Upper lobe of left lung (tissue), 6 donors: ENCODE results near the gene TFB1M. TPM values are rescaled to one million over a fixed set of nuclear protein-coding genes. Genes with fewer than 3 reads are reported as not detected.

Source experiments
- ATAC-seq, 2 donors: fragments of 200-7000 bp; cut with Tn5 transposase; one replicate each; pipeline ENCODE4 v1.9.1; 2022; ENCODE audit warnings: mild to moderate bottlenecking in 2 of 2, moderate library complexity in 2 of 2; ENCODE audit not compliant: low FRiP score in 2 of 2
- DNase-seq, 2 donors: peaks; one replicate each; pipeline ENCODE4 v3.0.0-alpha.2; 2019 to 2020
- H3K27ac ChIP-seq, 4 donors: fragments of 200-600 bp; sonication (generic); one replicate each; pipeline ENCODE4 v1.5.1; 2016 to 2019
- H3K27me3 ChIP-seq, 4 donors: fragments of 200-600 bp; sonication (generic); one replicate each; pipeline ENCODE4 v1.5.1; 2017 to 2019
- H3K36me3 ChIP-seq, 4 donors: fragments of 200-600 bp; sonication (generic); one replicate each; pipeline ENCODE4 v1.5.1; 2016 to 2019
- H3K4me1 ChIP-seq, 4 donors: fragments of 200-600 bp; sonication (generic); one replicate each; pipeline ENCODE4 v1.5.1; 2018 to 2019
- H3K4me3 ChIP-seq, 4 donors: fragments of 200-600 bp; sonication (generic); one replicate each; pipeline ENCODE4 v1.5.1; 2017 to 2019; ENCODE audit warnings: mild to moderate bottlenecking in 2 of 4, moderate library complexity in 1 of 4
- H3K9me3 ChIP-seq, 4 donors: fragments of 200-600 bp; sonication (generic); one replicate each; pipeline ENCODE4 v1.5.1; 2018 to 2019
- EP300 ChIP-seq, 4 donors: sonication (generic); formaldehyde crosslinking; IDR thresholded peaks; one replicate each; pipeline ENCODE4 v1.5.1; 2017; ENCODE audit warnings: antibody characterized with exemption in 4 of 4, control low read depth in 2 of 4
- POLR2A ChIP-seq, 4 donors: fragments of 450-650 bp; IDR thresholded peaks; one replicate each; pipeline ENCODE4 v1.5.1; 2016 to 2017; ENCODE audit warnings: antibody characterized with exemption in 4 of 4, mild to moderate bottlenecking in 2 of 4
- POLR2AphosphoS5 ChIP-seq, 2 donors: sonication (generic); formaldehyde crosslinking; IDR thresholded peaks; one replicate each; pipeline ENCODE4 v1.5.1; 2017; ENCODE audit warnings: antibody characterized with exemption in 2 of 2
- WGBS, 2 donors: methylation state at CpG; one replicate each; pipeline ENCODE4 v1.1.5; 2017 to 2018; 5-methylcytosine and 5-hydroxymethylcytosine counted together
- total RNA-seq, 6 donors: library from RNA; depleted of rRNA in 4 of 6; stranded (reverse); fragments of >200 nt in 4 of 6; gene quantifications; one replicate each; pipeline versions ENCODE4 v1.1.0 to v1.2.1, GENCODE V29; 2016 to 2021
- TF ChIP-seq, protein P1 (sequence below), 6 experiments: fragments of 450-650 bp in 4 of 6; fragments of 200-600 bp in 2 of 6; sonication (generic) in 2 of 6; IDR thresholded peaks; one replicate each; pipeline ENCODE4 v1.5.1; 2016 to 2019; ENCODE audit warnings: antibody characterized with exemption in 6 of 6
- donor health status: DM: no; HTN: no; CAD: no; lungs with moderate emphysema.
- donor health status: DM: no; HTN: yes; CAD: no; lungs with severe emphysema.

The TFB1M gene
- total RNA-seq, 6 donors from 2014 or later: 4.2 to 19.6 (median 15.0) TPM

- Histone ChIP-seq H3K27me3 (no peaks in the 10 kb centered on the region), H3K4me3 (no peak overlapping the region), H3K4me1 (peaks cover 0 to 11% (median 5%) of the 10 kb centered on the region in 4 donors), H3K36me3 (peaks cover 0 to 9% (median 0%) of the 10 kb centered on the region in 4 donors), H3K9me3 (no peaks in the 10 kb centered on the region), H3K27ac (no peak overlapping the region)
- 89 to 91% methylated on average over 2 of the region's 2 CpGs for WGBS, 2 donors
- TF ChIP-seq EP300 (IDR thresholded peaks at IDR 0.05) (no peak), POLR2A (IDR thresholded peaks at IDR 0.05) (no peak), POLR2AphosphoS5 (IDR thresholded peaks at IDR 0.05) (no peak)
- TF ChIP-seq, protein P1, sequence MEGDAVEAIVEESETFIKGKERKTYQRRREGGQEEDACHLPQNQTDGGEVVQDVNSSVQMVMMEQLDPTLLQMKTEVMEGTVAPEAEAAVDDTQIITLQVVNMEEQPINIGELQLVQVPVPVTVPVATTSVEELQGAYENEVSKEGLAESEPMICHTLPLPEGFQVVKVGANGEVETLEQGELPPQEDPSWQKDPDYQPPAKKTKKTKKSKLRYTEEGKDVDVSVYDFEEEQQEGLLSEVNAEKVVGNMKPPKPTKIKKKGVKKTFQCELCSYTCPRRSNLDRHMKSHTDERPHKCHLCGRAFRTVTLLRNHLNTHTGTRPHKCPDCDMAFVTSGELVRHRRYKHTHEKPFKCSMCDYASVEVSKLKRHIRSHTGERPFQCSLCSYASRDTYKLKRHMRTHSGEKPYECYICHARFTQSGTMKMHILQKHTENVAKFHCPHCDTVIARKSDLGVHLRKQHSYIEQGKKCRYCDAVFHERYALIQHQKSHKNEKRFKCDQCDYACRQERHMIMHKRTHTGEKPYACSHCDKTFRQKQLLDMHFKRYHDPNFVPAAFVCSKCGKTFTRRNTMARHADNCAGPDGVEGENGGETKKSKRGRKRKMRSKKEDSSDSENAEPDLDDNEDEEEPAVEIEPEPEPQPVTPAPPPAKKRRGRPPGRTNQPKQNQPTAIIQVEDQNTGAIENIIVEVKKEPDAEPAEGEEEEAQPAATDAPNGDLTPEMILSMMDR (IDR thresholded peaks at IDR 0.05): no peak
- ATAC-seq: no peak
- DNase-seq: no peak
Measured at GRCh38 chr6:155311583-155311982, 2.7 kb downstream of the TFB1M start.

DNA sequence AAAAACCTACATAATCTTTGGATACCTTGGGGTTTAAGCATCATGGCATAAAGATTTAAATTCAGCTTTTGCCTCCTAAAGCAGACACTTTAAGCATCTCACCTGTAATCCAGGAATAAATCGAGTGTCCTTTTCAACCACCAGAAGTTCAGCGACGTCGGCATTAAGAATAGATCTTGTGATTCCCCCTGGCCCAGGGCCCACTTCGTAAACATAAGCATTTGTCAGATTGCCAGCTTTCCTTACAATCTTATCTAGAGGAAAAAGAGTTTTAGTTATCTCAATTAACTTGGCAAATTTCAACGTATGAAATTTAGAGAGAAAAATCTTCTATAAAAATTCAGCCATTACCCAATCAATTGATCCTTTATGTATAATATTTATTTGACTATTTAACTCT, 3.2 kb downstream of the TFB1M start:
- Histone ChIP-seq H3K4me3 (no peak overlapping the region), H3K9me3 (no peaks in the 10 kb centered on the region), H3K27ac (no peak overlapping the region), H3K4me1 (peaks cover 0 to 11% (median 5%) of the 10 kb centered on the region in 4 donors), H3K36me3 (peaks cover 0 to 9% (median 0%) of the 10 kb centered on the region in 4 donors), H3K27me3 (no peaks in the 10 kb centered on the region)
- ATAC-seq (no peak), DNase-seq (no peak)
- WGBS, 2 donors: 42 to 43% methylated on average over 6 of the region's 6 CpGs
- TF ChIP-seq, protein P1 (IDR thresholded peaks at IDR 0.05): no peak
- TF ChIP-seq POLR2AphosphoS5 (IDR thresholded peaks at IDR 0.05) (no peak), EP300 (IDR thresholded peaks at IDR 0.05) (no peak), POLR2A (IDR thresholded peaks at IDR 0.05) (no peak)

DNA sequence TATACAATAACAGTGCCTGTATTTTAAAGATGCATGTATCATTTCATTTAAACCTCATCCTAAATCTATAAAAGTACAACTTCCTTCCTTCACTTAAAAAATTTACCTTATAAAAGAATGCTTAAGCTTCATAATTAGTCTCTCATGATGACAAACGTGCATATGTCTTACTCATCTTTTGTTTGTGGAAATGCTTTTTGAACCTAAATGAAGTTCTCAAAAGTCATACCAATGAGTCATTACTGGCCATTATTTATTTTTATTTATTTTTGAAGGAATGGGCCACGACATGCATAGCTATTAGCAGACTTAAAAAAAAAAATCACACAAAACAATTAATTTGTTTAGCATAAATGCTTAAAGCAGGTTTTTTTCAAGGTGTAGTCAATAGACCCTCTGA, 3.7 kb downstream of the TFB1M start:
- Histone ChIP-seq H3K27me3 (no peaks in the 10 kb centered on the region), H3K4me3 (no peak overlapping the region), H3K4me1 (peaks cover 0 to 11% (median 5%) of the 10 kb centered on the region in 4 donors), H3K36me3 (peaks cover 0 to 9% (median 0%) of the 10 kb centered on the region in 4 donors), H3K9me3 (no peaks in the 10 kb centered on the region), H3K27ac (no peak overlapping the region)
- ATAC-seq (no peak), DNase-seq (no peak)
- TF ChIP-seq, protein P1 (IDR thresholded peaks at IDR 0.05): no peak
- TF ChIP-seq POLR2A (IDR thresholded peaks at IDR 0.05) (no peak), POLR2AphosphoS5 (IDR thresholded peaks at IDR 0.05) (no peak), EP300 (IDR thresholded peaks at IDR 0.05) (no peak)
- WGBS, 2 donors: 70 to 71% methylated on average over 2 of the region's 2 CpGs

GRCh38 chr6:155309150-155309549, 5.1 kb downstream of the TFB1M start:
- ATAC-seq: no peak
- H3K27ac ChIP-seq: no peak overlapping the region
- peaks cover 0 to 11% (median 3%) of the 10 kb centered on the region in 4 donors for H3K4me1 ChIP-seq
- peaks cover 0 to 9% (median 0%) of the 10 kb centered on the region in 4 donors for H3K36me3 ChIP-seq
- H3K9me3 ChIP-seq: no peaks in the 10 kb centered on the region
- H3K27me3 ChIP-seq: no peaks in the 10 kb centered on the region
- WGBS, 2 donors: 93 to 94% methylated on average over 4 of the region's 4 CpGs
- DNase-seq: no peak
- H3K4me3 ChIP-seq: no peak overlapping the region
- TF ChIP-seq, protein P1 (IDR thresholded peaks at IDR 0.05): no peak
- TF ChIP-seq EP300 (IDR thresholded peaks at IDR 0.05): no peak
- TF ChIP-seq POLR2A (IDR thresholded peaks at IDR 0.05): no peak
- TF ChIP-seq POLR2AphosphoS5 (IDR thresholded peaks at IDR 0.05): no peak

- Histone ChIP-seq H3K4me3 (no peak overlapping the region), H3K27ac (no peak overlapping the region), H3K27me3 (no peaks in the 10 kb centered on the region), H3K4me1 (peaks cover 0 to 4% (median 0%) of the 10 kb centered on the region in 4 donors), H3K9me3 (no peaks in the 10 kb centered on the region), H3K36me3 (peaks cover 0 to 9% (median under 1%) of the 10 kb centered on the region in 4 donors)
- ATAC-seq (no peak), DNase-seq (no peak)
- TF ChIP-seq EP300 (IDR thresholded peaks at IDR 0.05) (no peak), POLR2AphosphoS5 (IDR thresholded peaks at IDR 0.05) (no peak), POLR2A (IDR thresholded peaks at IDR 0.05) (no peak)
- TF ChIP-seq, protein P1 (IDR thresholded peaks at IDR 0.05): no peak
- 93 to 98% methylated on average over 2 of the region's 2 CpGs for WGBS, 2 donors
Measured at GRCh38 chr6:155306958-155307357, 7.3 kb downstream of the TFB1M start.
